HG03108 (cell line): Measurements from ENCODE around the gene HERPUD1.
A peak's percentile ranks its signal among the peaks of the same experiment; 100 is the strongest.
"Not testable (repeated sequence)": the region's sequence is repeated elsewhere in the genome, so short reads cannot be mapped to it uniquely, and the experiment has no call there.

Experiments used
- ATAC-seq: cut with Tn5 transposase; IDR thresholded peaks from one replicate; pipeline ENCODE4 v1.9.1; 2021; ENCODE audit warnings: moderate library complexity; ENCODE audit not compliant: unreplicated experiment

HERPUD1 gene, protein sequence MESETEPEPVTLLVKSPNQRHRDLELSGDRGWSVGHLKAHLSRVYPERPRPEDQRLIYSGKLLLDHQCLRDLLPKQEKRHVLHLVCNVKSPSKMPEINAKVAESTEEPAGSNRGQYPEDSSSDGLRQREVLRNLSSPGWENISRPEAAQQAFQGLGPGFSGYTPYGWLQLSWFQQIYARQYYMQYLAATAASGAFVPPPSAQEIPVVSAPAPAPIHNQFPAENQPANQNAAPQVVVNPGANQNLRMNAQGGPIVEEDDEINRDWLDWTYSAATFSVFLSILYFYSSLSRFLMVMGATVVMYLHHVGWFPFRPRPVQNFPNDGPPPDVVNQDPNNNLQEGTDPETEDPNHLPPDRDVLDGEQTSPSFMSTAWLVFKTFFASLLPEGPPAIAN

DNA sequence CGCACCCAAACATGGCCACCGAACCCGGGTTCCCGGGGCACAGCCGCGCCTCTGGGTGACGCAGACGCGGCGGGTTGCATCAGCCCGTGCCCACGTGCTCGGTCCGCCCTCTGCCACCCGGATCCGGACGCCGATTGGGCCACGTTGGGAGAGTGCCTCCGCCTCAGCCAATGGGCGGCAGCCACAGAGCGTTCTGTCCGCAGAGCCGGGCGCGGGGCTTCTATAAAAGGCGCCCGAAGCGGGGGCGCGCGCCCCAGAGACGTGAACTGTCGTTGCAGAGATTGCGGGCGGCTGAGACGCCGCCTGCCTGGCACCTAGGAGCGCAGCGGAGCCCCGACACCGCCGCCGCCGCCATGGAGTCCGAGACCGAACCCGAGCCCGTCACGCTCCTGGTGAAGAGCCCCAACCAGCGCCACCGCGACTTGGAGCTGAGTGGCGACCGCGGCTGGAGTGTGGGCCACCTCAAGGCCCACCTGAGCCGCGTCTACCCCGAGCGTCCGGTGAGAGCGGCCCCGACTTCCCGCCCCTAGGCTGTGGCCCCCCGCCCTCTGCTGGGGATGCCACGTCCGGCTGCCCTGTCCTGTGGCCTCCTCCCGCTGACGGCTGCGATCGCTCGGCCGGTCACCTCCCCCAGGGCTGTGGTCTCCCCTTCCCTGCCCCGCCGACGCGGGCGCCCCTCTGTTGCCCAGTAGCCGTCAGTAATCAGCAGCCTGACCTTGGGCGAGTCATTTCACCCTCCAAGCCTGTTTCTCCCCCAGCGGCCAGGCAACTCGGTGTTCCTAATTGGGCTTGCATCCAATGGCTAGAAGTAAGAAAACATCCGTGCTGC, at the start of gene HERPUD1:
TSS of gene HERPUD1 (plus strand) at position 251 of the 829 bp plus-strand sequence. CDS start at position 354, 103 bp downstream.
- ATAC-seq = peak; percentile 82

DNA sequence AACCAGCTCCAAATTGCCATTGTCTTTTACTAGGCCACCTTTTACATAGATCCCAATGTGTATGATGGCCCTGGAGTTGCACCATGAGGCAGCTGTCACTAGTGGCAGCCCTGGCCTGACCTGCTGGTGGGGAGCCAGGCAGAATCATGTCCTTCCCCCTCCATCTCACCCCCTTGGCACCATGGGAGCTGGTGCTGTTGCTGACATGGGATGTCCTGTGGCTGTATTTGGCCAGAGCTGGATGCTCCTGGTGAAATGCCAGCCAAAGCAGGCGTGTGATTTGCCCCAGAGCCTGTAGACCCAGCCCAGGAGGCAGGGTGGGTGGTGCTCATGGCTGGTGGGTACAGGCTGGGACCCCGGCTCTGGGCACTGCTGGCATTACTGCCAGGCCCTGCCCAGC, 48.4 kb upstream of the HERPUD1 start:
- no peak for ATAC-seq

DNA sequence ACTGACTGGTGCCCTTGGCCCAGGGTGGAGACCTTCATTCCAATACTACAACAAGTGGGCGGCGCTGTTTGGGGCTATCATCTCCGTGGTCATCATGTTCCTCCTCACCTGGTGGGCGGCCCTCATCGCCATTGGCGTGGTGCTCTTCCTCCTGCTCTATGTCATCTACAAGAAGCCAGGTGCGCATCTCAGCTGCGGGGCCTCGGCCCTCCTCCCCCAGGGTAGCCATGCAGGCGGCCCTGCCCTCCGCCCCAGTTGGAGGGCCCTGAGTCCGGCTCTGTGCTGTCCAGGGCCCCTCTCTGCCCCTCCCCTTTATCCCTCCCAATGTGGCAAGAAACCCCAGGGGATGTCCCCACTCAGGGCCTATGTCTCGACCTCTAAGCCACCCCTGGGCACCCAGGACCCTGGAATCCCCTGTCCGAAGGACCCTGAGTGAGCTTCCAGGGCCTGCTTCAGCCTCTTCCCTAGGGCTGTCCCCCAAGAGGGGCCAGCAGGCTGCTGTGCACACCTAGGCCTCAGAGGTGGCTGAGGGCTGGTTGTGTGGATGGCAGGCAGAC, 47.8 kb upstream of the HERPUD1 start:
- ATAC-seq = no peak

DNA sequence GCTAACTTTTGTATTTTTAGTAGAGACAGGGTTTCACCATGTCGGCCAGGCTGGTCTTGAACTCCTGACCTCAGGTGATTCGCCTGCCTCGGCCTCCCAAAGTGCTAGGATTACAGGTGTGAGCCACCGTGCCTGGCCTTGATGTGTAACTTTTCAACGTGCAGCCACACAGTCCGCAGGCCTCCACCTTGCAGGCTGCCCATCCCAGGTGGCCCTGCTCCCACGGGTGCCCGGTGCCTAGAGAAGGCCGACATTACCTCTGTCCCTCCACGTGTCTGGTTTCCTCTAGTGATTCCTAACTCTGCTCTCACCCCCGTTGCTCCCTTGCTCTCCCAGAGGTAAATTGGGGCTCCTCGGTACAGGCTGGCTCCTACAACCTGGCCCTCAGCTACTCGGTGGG, 47.0 kb upstream of the HERPUD1 start:
- not testable (repeated sequence) for ATAC-seq

DNA sequence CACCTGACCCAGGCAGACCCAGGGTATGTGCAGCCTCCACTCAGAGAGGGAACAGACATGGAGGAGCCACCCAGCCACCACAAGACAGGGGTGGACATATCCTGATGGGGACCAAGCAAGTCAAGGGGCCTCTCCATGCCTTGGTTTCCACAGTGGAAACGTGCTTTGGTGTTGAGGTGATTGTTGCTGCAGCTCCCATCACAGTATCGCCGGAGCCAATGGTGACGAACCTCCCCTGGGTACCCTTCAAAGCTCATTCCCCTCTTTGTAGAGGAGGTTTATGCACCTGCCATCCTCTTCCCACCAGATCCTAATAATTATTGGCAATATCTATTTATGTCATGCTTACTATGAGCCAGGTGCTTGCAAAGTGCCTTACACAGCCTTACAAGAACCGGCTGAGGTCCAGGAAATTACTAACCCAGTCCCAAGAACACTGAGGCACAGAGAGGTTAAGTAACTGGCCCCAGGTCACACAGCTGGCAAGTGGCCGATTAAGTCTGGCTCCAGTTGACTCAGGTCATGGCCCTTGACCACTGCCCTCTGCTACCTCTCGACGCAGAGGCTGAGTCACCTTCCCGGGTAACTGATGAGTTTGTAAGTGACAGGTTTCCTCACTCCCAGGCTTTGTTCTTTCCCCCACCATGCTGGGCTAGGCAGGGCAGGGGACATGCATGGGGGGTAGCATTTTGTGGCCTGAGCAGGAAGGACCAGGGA, 46.3 kb upstream of the HERPUD1 start:
- no peak for ATAC-seq

DNA sequence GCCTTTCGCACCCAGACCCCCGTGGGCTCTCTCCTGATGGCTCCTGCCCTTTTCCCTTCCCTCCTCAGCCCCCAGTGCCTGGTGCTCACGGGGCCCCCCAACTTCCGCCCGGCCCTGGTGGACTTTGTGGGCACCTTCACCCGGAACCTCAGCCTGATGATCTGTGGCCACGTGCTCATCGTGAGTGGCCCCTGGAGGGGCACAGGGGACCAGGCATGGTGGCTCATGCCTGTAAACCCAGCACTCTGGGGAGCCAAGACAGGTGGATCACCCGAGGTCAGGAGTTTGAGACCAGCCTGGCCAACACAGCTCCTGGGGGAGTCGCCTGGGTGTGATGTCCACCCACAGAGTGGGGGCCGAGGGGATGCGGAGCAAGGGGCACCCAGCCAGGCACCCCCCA, 45.6 kb upstream of the HERPUD1 start:
- ATAC-seq = no peak

DNA sequence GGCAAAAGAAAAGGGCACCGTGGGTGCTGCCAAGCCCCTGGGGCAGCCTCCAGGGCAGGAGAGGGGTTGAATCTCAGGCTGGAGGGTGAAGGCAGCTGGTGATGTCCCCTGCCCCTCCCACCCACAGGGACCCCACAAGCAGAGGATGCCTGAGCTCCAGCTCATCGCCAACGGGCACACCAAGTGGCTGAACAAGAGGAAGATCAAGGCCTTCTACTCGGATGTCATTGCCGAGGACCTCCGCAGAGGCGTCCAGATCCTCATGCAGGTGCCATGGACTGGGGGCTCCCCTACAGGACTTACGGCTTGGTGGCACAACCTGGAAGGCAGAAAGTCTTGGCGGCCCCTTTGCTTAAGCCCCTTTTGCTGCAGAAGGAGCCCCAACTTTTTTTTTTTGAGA, 45.1 kb upstream of the HERPUD1 start:
- ATAC-seq = no peak

DNA sequence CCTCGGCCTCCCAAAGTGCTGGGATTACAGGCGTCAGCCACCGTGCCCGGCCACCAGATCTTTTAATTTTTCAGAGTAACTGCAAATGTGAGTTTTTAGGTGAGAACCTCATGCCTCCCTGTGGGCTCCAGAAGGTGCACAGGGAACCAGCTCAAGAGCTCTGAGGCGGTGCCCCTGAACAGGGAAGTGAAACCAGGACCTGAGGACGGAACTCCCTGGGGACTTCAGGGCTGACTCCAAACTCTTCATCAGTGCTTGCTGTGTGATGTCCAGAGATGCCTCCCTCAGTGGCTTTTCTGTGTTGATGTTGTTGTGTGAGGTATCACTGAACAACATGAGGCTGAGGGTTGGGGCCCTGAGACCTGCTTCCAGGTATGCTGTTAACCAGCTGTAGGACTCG, 43.1 kb upstream of the HERPUD1 start:
- no peak for ATAC-seq

DNA sequence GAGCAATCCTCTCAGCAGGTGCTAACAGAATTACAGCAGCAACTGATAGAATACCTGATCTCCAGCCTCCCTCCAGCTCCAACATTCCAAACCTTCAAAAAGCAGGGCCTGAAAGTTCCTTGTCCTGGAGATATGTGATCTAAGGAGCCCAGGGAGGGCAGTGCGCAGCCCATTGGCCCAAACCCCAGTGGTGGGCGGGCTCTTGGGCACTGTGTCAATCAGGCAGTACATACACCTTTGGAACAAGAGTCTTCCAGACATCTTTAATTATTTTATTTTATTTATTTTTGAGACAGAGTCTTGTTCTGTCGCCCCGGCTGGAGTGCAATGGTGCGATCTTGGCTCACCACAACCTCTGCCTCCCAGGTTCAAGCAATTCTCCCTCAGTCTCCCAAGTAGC, 42.7 kb upstream of the HERPUD1 start:
- ATAC-seq = no peak

DNA sequence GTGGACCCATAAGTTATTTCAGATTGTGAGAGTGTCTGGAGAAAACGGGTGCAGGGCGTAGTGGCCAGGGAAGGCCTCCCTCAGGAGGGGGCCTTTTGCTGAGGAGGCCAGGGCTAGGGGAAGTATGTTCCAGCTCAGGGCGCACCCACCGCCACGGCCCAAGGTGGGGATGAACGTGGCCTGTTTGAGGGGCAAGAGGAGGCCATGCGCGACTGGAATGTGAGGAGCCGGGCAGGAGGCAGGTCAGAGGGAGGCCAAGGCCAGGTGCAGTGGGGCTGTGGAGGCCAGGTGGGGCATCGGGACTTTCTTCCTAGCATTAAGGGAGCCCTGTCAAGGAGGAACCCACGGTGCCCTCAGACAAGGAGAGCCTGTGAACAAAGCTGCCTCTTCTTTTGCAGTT, 40.3 kb upstream of the HERPUD1 start:
- ATAC-seq = no peak

DNA sequence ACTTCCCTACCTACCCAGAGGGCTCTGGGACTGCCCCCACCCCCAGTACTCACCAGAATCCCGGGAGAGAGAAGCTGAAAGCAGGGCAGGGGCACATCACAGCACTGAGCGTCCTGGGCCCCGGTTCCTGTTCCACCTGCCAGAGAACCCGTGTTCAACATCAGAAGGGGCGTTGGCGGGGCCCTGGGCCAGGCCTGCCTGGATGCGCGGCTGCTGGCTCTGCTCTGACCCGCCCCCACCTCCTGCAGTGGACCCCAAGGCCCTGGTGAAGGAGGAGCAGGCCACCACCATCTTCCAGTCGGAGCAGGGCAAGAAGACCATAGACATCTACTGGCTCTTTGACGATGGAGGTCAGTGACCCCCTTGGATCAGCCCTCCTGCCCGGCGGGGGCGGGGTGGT, 39.2 kb upstream of the HERPUD1 start:
- no peak for ATAC-seq

DNA sequence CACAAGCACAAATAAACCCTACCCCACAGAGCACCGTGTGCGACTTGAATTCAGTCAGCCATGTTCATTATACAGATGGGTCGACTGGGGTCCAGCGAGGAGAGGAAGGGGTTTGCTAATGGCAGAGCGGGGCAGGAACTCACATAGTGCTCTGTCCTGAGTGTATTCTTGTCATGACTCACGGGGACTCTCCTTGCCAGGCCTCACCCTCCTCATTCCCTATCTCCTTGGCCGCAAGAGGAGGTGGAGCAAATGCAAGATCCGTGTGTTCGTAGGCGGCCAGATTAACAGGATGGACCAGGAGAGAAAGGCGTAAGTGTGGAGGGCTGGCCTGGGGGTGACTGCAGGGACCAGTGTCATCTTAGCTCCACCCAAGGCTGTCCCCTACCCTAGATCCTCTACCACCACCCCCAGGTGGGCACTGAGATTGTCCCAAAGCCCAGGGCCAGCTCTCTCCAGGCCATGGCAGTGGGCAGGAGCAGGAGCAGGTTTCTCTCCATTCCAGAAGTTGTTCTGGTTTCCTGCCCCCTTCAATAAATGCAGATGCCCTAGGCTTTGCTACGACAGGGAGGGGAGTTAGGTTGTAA, 37.5 kb upstream of the HERPUD1 start:
- no peak for ATAC-seq

DNA sequence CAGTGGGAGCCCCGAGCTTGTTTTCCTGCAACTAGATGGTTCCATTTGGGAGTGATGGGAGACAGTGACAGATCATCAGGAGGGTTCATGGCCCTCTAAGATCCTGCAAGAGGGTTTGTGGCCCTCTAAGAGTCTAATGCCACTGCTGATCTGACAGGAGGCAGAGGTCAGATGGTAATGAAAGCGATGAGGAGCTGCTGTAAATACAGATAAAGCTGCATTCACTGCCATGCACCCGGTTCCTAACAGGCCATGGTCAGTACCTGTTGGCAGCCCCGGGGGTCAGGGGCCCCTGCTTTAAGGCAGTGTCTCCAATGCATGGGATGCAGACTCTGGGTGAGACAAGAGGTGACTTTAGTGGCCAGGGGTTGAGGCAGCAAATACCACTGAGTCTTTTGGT, 36.1 kb upstream of the HERPUD1 start:
- no peak for ATAC-seq

DNA sequence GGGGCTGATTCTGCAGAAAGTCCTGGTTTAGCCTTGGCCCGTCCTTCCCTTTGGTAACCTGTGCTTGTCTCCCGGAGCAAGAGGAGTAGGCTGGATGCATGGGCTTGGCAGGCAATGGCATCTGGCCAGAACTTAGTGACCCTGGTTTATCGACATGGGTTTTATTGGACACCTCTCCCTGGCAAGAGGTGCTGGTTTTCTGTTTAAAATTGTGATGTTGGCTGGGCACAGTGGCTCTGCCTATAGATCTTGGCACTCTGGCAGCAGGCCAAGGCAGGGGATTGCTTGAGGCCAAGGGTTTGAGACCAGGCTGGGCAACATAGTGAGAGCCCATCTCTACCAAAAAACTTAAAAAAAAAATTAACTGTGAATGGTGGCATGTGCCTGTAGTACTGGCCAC, 35.7 kb upstream of the HERPUD1 start:
- ATAC-seq = no peak

DNA sequence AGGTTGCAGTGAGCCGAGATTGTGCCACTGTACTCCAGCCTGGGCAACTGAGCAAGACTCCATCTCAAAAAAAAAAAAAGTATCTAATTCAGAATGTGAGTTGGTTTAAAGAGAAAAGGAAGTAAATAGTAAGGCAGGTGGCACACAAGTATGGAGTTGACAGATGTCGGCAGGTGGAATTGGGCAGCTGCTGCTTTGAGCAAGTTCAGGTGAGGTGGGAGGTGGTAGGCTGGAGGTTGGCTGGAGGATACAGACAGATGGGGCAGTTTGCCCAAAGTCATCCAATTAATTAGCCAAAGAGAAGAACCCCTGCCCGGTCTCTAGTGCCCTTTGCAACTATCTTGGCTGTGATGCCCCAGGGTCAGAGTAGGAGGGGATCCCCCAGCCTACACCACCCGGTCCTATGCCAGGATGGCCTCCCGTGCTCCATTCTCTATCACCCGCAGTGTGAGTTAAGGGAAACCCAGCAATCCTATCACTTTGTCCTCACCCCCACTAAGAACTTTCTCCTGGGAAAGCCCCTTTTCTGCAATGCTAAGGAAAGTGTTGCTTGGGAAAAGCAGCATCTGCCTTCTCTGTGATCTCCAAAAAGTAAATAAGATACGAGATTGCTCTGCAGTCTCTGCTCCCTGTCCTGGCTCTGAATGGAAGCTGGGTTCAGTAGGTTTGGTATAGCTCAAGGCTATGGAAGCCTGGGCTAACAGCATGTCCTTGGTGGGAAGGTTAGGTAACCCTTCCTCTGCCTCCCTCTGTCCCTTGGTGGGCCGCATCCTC, 34.7 kb upstream of the HERPUD1 start:
- ATAC-seq = no peak

DNA sequence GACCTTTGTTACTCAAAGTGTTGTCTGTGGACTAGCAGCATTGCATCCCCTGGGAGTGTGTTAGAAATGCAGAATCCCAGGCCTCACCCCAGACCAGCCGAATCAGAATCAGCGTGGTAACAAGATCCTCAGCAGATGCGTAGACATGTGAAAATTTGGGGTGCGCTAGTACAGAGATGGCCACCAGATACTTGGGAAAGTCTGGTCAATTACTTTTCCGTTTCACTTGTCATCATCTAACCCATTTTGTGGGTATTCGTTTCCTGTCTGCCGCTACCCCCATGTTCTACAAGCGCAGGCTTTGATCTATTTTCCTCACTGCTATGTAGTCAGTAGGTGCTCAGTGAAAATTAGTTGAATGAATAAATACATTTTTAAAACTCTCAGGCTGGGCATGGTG, 33.1 kb upstream of the HERPUD1 start:
- ATAC-seq = peak; percentile 80

DNA sequence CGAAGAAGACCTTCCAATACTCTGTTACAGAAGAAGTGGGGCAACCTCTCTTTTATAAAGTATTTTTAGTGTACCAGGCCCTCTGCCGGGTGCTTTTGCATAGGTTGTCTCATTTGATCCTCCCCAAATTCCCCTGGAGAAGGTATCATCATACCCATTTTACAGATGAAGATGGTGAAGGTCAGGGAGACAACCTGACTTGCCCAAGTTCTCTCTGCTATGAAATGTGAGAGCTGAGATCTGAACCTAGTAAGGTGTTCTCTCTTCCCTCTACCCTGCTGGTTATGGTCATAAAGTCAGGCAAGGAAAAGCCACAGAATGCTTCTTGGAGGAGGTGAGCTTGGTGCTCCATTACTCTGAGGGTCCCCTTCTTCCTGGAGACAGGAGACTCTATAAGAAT, 28.1 kb upstream of the HERPUD1 start:
- no peak for ATAC-seq

DNA sequence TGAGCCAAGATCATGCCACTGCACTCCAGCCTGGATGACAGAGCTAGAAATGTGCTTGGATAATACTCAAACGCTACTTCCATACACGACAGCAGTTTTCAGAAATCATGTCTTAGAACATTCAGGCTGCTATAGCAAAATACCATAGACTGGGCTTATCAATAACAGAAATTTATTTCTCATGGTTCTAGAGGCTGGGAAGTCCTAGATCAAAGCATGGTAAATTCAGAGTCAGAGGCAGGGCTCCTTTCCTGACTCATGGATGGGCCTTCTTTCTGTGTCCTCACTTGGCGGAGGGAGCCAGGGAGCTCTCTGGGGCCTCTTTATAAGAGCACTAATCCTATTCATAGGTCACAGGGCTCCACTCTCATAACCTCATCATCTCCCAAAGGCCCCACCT, 24.5 kb upstream of the HERPUD1 start:
- no peak for ATAC-seq

DNA sequence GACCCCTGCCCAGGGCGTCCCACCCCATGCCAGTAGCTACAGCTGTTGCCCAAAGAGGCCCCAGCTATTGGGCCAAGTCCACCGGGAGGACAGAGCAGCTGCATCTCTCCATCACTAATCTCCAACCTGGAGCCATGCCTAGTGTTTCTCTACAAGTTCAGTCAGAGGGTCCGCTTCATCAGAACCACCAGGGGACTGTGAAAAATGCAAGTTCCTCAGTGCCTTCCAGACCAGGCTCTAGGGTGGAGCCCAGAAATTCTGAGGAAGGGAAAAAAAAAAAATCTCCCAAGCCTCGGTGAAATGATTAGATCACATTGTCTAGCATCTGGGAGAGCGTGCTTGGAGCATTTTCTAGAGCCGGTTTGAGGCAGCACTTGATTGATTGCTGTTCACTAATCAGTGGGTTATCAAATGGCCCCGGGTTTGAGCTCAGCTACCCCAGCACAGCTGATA, 22.4 kb upstream of the HERPUD1 start:
- no peak for ATAC-seq

DNA sequence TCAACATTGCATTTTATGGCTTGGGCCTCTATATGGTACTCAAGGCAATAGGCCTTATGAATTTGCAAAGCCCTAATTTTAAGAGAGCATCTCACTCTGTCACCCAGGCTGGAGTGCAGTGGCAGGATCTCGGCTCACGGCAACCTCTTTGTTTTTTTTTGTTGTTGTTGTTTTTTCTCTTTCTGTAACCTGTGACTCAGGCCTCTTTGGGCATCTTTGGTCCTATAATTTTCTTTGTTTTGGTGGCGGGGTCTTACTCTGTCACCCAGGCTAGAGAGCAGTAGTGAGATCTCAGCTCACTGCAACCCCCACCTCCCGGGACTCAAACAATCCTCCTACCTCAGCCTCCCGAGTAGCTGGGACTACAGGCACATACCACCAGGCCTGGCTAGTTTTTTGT, 21.8 kb upstream of the HERPUD1 start:
- ATAC-seq = no peak
